Measurements from ENCODE around the gene ANO1.

Gene ANO1

DNA sequence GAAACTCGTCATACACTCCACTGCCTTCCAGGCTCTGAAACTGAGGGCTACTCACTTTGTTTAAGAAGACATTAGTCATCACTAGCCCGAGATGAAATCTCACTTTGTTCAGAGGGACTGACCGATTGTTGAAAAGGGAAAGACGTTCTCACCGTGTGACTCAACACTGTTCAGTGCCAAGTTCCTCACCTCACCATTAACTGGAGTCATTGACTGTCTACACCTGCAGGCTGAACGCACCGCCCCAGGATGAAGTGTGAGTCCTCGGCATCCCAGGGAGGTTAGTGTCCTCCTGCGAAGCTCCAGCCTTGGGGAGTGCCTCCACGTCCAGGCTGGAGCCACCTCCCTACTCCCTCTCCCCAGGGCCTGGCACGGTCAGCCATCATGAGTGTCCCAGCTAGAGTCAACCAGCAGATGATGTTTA, 155.4 kb downstream of the ANO1 start:
- Histone ChIP-seq H3K79me2 (no peaks in the 10 kb centered on the region), H3K9me3 (ENCODE audit: control insufficient read depth, low read length) (no peaks in the 10 kb centered on the region), H3K27me3 (ENCODE audit: control insufficient read depth, insufficient read depth, low read length) (no peaks in the 10 kb centered on the region), H3K4me3 (ENCODE audit: low read depth, low read length) (no peak overlapping the region), H3K36me3 (ENCODE audit: control insufficient read depth, insufficient read depth, low read length) (no peaks in the 10 kb centered on the region), H3K27ac (no peak overlapping the region), H3K4me1 (no peaks in the 10 kb centered on the region), H3K9ac (no peak overlapping the region), H3K4me2 (ENCODE audit: low read length) (no peak overlapping the region), H2AFZ (no peak overlapping the region)
- no peak for TF ChIP-seq CTCF (IDR thresholded peaks at IDR 0.05)

DNA sequence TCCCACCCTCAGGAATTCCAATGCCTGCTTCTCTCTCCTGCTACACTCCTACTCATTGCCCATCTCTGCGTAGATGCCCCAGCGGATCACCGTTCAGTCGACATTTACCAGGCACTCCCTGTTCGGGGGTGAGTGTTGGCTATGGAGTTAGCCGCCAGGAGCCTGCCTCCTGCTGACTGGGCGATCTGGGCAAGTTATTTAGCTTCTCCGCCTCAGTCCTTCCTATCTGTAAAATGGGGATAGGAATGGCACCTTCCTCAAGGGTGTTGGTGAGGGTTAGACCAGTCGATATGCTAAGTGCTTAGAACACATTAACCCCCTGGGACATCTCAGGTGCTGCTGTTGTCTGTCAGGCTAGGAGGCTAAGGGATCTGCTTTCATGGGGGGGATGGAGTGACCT, 155.8 kb downstream of the ANO1 start:
- no peak for TF ChIP-seq CTCF (IDR thresholded peaks at IDR 0.05)
- Histone ChIP-seq H3K36me3 (ENCODE audit: control insufficient read depth, insufficient read depth, low read length) (no peaks in the 10 kb centered on the region), H3K9me3 (ENCODE audit: control insufficient read depth, low read length) (no peaks in the 10 kb centered on the region), H3K4me1 (no peaks in the 10 kb centered on the region), H3K9ac (no peak overlapping the region), H3K4me2 (ENCODE audit: low read length) (no peak overlapping the region), H3K27me3 (ENCODE audit: control insufficient read depth, insufficient read depth, low read length) (no peaks in the 10 kb centered on the region), H3K4me3 (ENCODE audit: low read depth, low read length) (no peak overlapping the region), H3K27ac (no peak overlapping the region), H2AFZ (no peak overlapping the region), H3K79me2 (no peaks in the 10 kb centered on the region)

Data from parathyroid adenoma (tissue), 2 donors.